ENCODE data around the gene NTM. TPM values are rescaled to one million over a fixed set of nuclear protein-coding genes. Genes with fewer than 3 reads are reported as not detected.

NTM gene
- total and polyA plus RNA-seq, 2 of the 8 experiments (the other 6 are each of a cell fraction or from before 2014, with no cell fraction given) = 13.4 to 20.0 TPM

- Histone ChIP-seq H3K18ac (ENCODE audit: extremely low read depth, low read length) (no peak overlapping the region), H3K27me3 (replicated peaks in 1 of 4; ENCODE audit: control insufficient read depth in 3 of 4, extremely low read depth in 1 of 4, insufficient read depth in 3 of 4, low read length in 3 of 4) (no peaks in the 10 kb centered on the region), H3K14ac (ENCODE audit: insufficient read length) (no peak overlapping the region), H3K56ac (replicated peaks; ENCODE audit: insufficient read length, low read depth, low read length) (no peak overlapping the region), H3K9me3 (ENCODE audit: insufficient read depth in 2 of 2, low read depth in 1 of 2, low read length in 1 of 2) (no peaks in the 10 kb centered on the region), H4K20me1 (replicated peaks in 1 of 2; ENCODE audit: control insufficient read depth in 1 of 2, insufficient read depth in 2 of 2, low read length in 2 of 2) (no peaks in the 10 kb centered on the region), H2BK12ac (ENCODE audit: low read depth, low read length) (no peak overlapping the region), H3K4me2 (ENCODE audit: insufficient read depth in 1 of 2, low read depth in 2 of 2, low read length in 2 of 2) (no peak overlapping the region), H3K23me2 (ENCODE audit: low read depth, low read length) (no peaks in the 10 kb centered on the region), H3K27ac (ENCODE audit: low read depth, low read length) (no peak overlapping the region), H3K9ac (replicated peaks in 1 of 4; ENCODE audit: extremely low read depth in 1 of 4, low read depth in 3 of 4, low read length in 3 of 4) (no peak overlapping the region), H4K5ac (ENCODE audit: insufficient read length, low read depth, low read length) (no peak overlapping the region), H2AK5ac (ENCODE audit: low read depth, low read length) (no peak overlapping the region), H3K79me1 (ENCODE audit: low read depth, low read length) (no peaks in the 10 kb centered on the region), H4K91ac (replicated peaks; ENCODE audit: insufficient read length, low read length) (no peak overlapping the region), H2BK5ac (ENCODE audit: low read depth, low read length) (no peak overlapping the region), H2AFZ (ENCODE audit: low read length) (no peak overlapping the region), H3K4me3 (ENCODE audit: extremely low read depth in 1 of 4, insufficient read depth in 2 of 4, low read depth in 3 of 4, low read length in 4 of 4) (no peak overlapping the region), H2BK15ac (ENCODE audit: low read length) (no peak overlapping the region), H3K4ac (replicated peaks; ENCODE audit: insufficient read length, low read depth, low read length) (no peak overlapping the region), H4K8ac (ENCODE audit: extremely low read depth, insufficient read depth, low read length) (no peak overlapping the region), H3K23ac (ENCODE audit: insufficient read length) (no peak overlapping the region), H2BK120ac (replicated peaks; ENCODE audit: low read depth, low read length) (no peak overlapping the region), H3K79me2 (ENCODE audit: control insufficient read depth in 1 of 2, insufficient read depth in 2 of 2, low read length in 2 of 2) (no peaks in the 10 kb centered on the region), H3K36me3 (ENCODE audit: control insufficient read depth in 2 of 4, insufficient read depth in 4 of 4, low read length in 3 of 4) (no peaks in the 10 kb centered on the region), H2BK20ac (ENCODE audit: low read length) (no peak overlapping the region), H3K4me1 (replicated peaks in 1 of 4; ENCODE audit: control insufficient read depth in 3 of 4, insufficient read depth in 4 of 4, low read length in 3 of 4) (peaks cover 0 to 8% (median 4%) of the 10 kb centered on the region in 4 experiments; a peak in 3 of 7 replicates)
- DNase-seq (ENCODE audit: low read depth in 1 of 2, low spot score in 2 of 2) (no peak), FAIRE-seq (no peak)
- TF ChIP-seq KDM5A (IDR thresholded peaks at IDR 0.05; ENCODE audit: low read length) (no peak), MAFK (IDR thresholded peaks at IDR 0.05; ENCODE audit: low read depth, low read length) (no peak)
- 84% methylated on average over 5 of the region's 5 CpGs; no CpG with 5 or more reads in 1 of the 2 experiments for WGBS, 2 experiments (ENCODE audit: extremely low coverage in 1 of 2, insufficient coverage in 1 of 2, insufficient read length in 1 of 2, insufficient replicate concordance in 2 of 2, low coverage in 1 of 2, low lambda C conversion rate in 2 of 2, missing lambda C conversion rate in 1 of 2)
- ChIA-PET CTCF (ENCODE audit: partially characterized antibody) (interaction anchor here (1.0 to 22.7 kb wide), 6 partner anchors 7 to 252 kb away, joined by 3 to 310 read pairs (median 4); no protein-coding TSS in a partner anchor), POLR2A (ENCODE audit: partially characterized antibody) (no interaction called here)
Observed at GRCh38 chr11:131875611-131876010, 505.2 kb downstream of the NTM start.
